Stimulated activated CD4-positive, alpha-beta T cell treated with anti-CD3 and anti-CD28 coated beads, Interleukin-4, amount 100 ng/mL, for 1 hour (primary cell): Measurements from ENCODE around the gene PPP1R13L.

ENCODE experiments used
- DNase-seq: peaks from one replicate; pipeline ENCODE4 v3.0.0-alpha.2; 2020

PPP1R13L gene

DNA sequence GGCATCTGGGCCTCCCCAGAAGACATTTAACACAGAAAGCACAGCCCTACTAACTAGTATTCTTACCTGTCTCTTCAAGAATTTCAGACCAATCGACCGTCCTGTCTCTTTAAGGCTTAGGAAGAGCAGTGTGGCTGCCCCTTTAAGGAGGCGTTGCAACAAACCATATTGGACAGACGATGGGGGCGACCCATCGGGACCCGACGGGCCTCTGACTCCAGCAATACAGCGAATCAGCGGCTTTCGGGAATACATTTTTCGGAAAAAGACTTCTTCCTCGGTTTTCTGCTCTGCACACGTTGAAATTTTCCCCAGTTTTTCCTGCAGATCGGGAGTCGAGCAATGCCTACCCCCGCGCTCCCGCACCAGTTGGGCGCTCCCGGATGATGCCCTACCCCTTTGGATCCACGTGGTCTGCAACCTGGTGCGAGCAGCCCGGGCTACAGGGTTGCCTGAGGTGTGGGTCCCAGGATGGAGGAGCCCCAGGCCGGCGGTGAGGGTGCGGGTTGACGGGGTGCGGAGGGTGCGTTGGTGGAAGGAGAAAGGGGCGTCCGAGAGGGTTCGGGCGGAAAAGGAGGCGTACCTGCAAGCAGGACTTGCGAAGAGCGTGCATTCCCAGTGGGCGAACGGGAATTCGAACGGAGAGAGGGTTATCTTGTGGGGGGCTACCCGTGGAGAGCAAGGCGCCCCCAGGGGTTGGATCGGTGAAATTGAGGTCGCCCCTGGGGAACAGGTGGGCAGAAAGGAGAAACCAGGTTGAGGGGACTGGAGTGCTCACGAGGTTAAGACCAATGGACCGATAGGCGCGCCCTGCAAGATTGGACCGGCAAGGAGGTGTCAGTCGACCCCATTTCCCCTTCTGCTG lies 1.6 kb upstream of the PPP1R13L start, which contains the start of gene POLR1G:
POLR1G (plus strand) TSS at position 419 of the 865 bp plus-strand sequence; CDS start at position 472, 53 bp downstream.
- peak; percentile 79 for DNase-seq

DNA sequence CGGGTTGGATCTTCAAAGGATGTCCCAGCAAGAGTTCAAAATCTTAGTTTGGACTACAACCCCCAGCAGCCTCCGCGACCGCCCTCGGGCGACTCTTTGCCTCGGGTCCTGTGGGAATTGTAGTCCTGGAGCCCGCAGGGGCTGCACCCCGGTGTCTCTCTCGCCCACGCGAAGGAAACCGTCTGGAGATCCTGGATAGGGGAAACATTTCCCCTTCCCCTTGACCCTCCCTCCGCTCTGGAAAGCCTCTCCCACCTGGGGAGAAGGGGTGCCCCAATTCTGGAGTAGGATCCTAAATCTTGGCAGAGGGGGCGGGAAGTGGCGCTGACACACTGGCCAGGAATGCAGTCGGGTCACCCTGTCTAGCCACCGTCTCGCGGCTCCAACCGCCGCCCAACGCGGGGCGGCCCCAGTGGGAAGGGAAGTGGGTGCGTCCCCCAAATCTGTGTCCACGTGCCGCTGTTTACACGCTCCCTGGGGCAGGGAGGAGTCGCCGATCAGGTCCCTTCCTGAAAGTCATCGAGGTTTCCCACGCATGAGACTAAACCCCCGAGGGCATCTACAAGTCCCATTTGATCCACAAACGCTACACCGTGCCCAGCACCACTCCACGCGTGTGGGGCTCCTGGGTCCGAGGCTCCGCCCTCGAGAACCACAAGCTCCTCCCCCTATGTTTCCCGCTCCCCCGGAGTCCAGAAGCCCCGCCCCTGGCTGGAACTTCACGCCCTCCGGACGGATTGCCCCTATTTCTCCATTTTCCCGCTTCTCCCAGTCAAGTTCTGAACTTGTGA lies 761 bp upstream of the PPP1R13L start:
- peak; percentile 83 for DNase-seq

DNA sequence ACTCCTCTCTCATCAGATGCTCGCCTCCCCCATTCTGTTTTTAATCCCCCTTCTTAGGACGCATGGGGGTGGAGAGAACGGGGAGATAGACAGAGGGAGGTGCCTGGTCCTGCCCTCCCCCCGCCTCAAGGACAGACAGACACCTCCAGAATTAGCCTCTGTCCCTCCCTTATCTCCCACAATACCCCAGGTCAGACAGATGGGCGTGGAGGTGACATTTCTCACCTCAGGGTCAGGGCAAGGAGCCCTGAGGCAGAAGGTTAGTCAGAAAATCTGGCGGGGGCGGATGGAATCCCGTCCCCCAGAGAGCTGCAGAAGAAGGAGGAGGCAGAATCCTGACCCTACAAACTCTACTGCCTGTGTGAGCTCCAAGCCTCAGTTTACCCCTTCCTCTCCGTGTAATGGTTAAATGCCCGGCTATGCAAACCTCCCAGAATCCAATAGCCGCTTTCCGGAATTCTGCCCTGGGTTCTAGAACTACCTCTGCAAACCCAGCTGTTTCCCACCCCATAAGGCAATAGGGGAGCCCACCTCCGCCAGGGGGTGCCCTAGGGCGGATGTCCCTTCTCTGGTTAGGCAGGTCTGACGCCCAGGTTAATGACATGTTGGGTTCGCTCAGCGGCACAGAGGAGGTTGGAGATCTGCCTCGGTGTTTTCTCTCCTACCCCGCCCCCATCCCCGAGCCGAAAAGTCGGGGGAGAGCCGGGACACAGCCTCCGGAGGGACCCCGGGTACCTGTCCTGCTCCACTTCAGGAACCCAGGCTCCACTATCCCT lies 900 bp downstream of the PPP1R13L start:
- peak; percentile 66 for DNase-seq

DNA sequence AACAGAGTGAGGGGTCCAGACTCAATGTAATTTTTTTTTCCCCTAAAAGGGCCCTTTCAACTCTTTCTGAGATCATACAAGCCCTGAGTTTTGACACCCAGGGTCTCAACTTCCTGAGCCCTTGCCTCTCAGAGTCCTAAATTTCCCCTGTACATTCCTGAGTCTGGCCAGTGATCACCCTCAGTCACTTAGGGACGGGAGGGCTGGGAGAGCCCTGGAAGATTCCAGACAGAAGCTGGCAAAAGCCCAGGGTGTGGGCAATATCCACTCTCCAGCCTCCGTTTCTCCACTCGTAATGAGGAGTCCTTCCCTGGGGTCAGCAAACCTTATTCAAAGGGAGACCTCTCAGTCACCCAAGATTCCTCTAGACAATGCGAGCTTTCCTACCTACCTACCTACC lies 1.6 kb downstream of the PPP1R13L start:
- no peak for DNase-seq

DNA sequence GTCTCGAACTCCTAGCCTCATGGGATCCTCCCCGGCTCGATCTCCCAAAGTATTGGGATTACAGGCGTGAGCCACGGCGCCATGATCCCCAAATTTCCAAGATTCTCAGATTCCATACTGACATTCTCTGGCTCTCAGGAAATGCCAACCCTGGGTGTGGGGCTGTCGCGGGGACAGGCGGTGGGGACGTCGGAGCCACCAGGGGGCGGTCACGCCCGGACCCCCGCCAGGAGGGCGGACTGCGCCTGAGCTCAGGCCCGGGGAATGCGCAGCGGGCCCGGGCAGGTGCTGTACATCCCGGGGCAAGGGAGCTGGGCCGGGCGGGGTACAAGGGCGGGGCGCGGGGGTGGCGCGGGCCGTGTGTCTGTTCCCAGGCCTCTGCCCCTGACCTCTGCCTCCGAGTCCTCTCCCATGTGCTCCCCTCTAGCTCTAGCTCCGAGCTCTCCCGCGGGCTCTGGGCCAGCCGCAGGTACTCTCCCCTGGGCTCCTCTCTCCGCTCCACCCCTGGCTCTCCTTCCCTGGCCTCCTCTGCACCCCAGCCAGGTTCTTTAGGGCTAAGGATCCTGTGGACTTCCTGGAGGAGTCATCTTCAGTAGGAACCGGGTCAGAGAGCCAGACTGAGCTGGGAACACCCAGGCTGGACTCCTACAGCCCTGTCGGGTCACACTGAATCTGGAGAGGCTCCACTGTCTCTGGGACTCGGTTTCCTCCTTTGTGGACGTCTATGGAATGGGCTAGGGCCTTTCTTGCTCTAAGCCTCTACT lies 2.4 kb downstream of the PPP1R13L start:
- peak; percentile 45 for DNase-seq

DNA sequence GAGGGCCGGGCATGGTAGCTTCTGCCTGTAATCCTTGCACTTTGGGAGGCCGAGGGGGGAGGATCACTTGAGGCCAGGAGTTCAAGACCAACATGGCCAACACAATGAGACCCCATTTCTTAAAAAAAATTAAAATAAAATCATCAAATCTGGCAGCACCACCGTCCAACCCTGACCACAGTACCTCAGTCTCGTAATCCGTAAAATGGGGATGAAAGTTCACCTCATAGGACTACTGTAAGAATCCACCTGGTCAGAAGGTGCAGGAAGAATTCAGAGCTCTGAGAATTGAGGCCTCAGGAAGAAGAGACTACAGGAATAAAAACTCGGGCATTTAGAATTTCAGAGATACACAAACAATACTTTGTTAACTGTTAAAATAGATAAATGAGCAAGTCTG lies 3.1 kb downstream of the PPP1R13L start:
- no peak for DNase-seq

DNA sequence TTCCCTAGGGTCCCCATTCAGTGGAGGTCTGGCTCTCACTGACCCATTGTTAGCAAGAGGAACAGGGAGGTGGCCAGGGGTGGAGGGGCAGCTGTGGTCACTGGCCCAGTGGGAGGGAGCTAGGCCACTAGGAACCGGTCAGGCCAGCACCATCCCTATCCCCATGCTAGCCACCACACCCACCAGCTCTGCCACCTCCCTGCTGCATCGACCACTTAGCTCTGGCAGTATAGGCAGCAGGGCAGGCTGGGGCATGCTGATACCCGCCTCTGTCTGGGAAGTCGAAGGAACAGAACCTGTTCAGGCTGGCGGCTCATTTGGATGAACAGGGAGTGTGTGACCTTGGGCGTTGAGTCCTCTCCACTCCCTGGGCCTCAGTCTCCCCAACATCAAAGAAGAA lies 4.7 kb downstream of the PPP1R13L start:
- no peak for DNase-seq

DNA sequence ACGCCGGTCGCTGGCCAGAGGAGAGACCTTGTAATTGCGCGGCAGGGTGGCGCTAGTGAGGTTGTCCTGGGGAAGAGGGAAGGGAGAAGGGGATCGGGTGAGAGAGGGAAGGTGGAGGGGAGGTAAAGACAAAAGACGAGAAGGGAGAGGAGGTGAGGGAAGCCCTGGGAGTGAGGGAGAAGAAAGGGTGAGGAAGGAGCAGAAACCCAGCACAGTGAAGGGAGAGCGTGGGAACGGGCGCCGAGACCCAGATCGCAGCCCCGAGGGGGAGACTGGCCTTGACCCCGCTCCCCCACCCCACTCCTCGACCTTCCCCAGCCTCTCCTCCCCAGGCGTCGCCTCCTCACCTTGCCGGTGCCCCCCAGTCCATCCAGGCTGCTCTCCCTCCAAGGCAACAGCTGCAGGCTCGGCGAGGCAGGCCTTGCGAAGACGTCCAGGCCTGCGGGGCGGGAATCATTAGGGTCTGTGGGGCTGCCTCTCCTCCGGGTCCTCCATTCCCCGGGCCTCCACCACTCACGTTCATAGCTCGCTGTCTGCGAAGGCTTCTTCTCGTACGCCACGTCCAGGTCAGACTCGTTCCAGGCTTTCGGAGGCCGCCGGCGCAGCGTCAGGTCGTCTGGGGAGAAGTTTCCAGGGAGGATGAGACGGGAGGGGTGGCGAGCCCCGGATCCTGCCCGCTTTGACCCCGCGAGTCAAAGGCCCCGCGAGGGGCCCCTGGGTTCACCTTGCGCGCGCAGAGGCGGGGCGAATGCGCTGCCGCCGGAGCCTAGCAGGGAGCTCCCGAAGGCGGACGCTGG lies 8.8 kb downstream of the PPP1R13L start:
- DNase-seq: no peak

DNA sequence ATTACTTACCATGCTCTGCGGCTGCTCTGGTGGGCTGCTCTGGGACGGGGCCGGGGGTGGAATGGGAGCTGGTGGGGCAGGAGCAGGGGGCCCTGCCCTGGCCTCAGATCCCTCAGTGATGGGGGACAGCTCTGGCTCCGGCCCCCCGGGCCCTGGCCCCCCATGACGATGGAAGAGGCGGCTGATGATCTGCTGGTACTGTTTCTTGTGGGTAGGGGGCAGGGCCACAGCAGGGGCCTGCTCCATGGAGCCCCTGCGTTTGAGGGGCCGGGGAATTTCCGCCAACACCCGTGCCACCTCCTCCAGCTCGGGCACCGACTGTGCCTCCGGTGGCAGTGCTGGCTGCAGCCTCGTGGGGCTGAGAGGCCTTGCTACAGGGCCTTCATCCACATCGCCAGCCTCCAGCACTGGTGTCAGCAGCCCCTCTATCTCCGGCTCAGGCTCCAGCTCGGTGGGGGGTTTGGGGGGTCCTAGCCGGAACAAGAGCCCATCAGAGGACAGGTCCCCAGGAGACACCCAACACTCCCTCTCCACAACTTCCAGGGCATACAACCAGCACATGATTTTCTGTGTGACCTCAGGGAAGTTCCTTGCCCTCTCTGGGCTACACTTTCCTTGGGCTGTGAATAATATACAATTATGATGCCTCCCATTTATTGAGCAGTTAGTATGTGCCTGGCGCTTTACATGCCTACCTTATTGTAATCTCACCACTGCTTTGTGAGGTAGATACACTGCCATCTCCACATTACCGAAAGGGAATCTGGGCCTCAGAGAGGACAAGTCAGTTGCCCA lies 12.8 kb downstream of the PPP1R13L start:
- DNase-seq: no peak

DNA sequence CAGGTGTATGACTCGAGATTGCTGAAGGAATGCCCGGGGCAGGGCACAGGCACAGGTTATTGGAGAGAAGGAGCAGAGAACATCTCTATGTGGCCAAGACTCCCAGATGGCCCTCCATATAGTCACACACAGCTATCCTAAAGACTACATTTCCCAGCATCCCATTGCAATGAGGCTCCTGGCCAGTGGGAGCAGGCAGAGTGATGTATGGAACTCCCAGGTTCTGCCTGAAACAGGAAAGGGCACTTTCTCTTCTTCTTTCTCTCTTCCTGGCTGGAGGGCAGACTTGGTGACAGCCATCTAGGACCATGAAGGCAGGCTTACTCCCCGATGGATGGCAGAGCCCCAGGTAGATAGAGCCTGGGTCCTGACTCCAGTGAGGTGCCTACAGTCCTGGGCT lies 13.5 kb downstream of the PPP1R13L start:
- no peak for DNase-seq

DNA sequence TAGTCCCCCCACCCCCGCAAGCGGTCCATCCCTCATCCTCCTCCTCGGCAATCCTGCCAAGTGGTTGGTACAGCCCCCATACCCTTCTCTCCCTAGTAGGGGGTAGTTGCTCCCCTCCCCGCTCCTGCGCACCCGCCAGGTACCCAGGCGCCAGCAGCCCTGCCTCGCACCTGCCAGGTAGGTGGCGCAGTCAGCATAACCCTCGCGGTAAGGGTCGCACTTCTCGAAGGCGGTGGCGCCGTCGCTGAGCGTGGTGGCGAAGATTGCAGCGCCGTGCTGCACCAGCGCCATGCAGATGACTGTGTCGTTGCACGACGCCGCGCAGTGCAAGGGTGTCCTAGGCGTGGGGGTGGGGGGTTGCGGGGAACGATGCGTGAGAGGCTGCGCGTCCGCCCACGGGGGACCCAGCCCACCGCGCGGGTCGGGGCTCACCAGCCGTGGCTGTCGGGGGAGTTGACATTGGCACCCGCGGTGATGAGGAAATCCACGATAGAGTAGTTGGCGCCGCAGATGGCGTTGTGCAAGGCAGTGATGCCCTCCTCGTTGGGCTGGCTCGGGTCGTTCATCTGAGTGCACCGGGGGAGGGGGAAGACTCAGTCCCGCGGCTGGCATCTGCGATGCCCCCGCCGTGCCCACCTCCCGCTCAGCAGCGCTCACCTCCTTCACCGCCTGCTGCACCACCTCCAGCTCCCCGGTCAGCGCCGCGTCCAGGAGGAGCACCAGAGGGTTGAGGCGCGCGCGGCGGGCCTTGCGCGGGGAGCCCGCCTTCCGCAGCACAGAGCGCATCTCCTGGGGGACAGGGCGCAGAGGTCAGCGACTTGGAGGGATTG lies 19.3 kb downstream of the PPP1R13L start:
- DNase-seq: no peak

DNA sequence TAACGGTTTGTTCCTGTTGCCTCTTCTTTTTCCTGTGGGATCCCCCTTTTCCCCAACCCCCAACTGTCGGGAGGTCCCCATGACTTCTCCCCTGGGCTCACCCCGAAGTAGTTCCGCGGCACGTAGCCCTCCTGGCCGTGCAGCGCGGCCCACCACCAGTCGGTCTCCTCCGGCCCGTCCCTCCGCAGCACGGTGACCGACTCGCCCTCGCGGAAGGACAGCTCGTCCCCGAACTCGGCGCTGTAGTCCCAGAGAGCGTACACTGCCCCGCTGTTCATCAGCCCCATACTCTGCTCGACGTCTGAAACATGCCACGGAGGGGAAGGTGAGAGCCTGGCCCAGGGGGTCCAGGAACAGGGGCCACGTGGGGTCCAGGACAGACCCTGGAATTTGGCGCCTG lies 22.4 kb downstream of the PPP1R13L start:
- no peak for DNase-seq

DNA sequence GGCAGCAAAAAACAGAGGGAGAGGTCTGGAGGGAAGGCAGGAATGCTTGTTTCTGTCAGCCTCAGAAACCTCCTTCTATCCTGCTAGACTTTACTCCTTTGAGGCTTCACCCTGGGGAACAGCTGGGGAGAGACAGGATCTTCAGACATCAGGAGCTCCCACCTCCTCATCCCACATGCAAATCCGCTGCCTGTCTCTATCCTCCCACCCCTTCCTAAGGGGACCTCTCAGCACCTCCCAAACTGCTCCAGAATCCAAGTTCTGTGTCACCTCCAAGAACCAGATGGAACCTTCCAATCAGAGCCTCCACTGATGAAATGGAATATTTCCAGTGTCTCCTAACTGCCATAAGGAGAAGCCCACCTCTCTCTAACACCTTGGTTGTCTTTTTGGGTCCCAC lies 24.8 kb downstream of the PPP1R13L start:
- DNase-seq: no peak

DNA sequence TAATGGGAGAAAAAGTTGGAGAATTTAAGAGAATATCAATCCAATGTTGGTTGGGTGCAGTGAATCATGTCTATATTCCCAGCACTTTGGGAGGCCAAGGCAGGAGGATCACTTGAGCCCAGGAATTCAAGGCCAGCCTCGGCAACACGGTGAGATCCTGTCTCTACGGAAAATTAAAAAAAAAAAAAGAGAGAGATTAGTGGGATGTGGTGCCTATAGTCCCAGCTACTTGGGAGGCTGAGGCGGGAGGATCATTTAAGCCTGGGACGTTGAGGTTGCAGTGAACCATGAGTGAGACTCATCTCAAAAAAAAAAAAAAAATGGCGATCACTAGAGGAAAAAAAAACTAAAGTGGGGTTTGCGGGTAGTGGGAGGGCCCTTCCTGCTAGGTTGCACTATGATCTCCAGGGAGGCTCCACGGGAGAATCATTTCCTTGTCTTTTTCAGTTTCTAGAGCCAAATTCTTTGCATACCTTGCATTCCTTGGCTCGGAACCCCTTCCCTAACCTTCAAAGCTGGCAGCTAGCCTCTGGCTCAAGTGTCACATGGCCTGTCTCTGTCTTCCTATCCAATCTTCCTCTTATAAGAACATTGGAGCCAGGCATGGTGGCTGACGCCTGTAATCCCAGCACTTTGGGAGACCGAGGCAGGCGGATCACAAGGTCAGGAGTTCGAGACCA lies 28.7 kb downstream of the PPP1R13L start:
- no peak for DNase-seq

DNA sequence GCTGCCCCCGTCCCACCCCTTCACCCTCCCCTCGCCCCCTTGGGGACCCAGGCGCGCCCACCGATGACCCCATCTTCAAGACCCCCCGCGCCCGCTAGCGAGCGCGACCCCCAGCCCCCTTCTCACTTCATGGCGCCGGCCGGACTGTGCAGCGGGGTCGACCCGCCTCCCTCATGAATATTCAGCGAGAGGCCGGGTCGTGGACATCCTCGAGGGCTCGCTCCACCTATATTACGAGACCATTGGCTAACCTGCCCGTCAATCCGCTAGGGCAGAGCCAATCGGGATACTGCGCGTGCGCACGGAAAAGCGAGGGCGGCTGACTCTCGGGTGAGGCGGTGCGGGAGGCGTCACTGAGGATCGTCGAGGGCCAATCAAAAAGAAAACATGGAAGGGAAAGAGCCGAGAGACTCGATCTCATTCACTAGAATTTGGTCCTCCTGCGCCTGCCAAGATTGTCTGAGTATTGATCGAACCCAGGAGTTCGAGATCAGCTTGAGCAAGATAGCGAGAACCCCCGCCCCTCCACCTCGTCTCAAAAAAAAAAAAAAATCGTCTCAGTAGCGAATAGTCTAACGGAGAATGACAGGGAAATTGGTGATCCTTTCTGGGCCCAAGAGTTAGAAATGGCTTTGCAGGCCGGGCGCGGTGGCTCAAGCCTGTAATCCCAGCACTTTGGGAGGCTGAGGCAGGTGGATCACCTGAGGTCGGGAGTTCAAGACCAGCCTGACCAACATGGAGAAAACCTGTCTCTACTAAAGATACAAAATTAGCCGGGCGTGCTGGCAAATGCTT lies 34.3 kb downstream of the PPP1R13L start, which contains the start of gene ERCC2:
ERCC2 (minus strand) TSS at position 164 of the 795 bp plus-strand sequence; CDS start at position 131, 33 bp downstream.
- peak; percentile 99 for DNase-seq

DNA sequence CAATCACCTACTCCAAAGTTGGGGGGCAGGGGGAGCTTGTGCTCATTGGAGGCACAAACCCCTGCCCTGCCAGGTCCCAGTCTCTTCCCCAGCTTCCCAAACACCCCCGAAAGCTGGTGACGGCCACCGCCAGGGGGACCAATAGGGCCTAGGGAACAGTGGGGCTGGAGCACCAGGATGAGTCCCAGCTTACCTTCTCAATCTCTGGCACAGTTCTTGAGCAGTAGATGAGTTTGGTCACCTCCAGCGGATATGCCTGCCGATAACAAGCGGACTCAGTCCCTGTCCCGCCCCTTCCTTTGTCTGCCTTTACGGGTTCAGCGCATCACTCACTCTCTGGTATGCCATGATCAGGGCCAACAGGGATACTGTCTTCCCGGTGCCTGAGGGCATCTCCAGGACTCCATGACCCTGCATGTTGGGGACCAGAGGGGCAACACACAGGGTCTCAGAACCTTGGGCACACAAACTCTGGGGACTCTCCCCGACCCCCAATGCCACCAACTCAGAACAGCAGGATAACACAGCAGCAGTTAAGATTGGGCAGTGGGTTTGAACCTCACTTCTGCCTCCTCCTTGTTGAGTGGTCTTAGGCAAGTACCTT lies 36.0 kb downstream of the PPP1R13L start:
- no peak for DNase-seq

DNA sequence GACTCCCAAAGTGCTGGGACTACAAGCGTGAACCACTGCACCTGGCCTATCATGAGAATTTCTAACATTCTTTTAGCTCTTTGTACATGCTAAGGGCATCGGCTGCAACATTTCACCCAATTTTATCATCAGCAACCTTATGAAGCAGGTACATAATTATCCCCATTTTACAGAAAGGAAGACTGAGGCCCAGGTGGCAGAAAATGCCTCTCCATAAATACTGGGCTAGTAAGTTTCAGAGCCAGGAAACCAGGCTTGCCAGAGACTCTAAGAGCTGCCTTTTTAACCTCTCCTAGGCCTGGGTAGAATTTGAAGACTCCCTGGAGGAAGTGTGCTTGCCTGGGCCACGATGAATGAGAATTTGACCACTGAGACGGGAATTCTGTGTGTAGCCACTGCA lies 36.7 kb downstream of the PPP1R13L start:
- DNase-seq: no peak

DNA sequence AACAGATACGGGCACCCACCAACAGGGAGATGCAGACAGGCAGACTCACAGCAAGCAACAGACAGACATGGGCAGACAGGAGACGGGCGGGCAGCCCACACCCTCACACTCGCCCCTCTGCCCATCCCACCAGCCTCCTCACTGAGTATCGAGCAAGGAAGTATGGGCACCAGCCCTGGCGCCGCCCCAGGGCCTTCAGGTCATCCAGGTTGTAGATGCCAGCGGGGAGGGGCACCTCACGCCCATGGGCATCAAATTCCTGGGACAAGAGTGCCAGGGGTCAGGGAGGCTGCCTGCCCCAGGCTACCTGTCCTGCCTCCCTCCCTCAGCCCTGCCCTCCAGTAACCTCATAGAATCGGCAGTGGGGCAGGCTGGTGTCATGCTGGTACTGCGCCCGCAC lies 40.2 kb downstream of the PPP1R13L start:
- no peak for DNase-seq
